NCI-H187 (cell line): ENCODE measurements around the gene ABCB4.

ENCODE experiments used
- DNase-seq, 2 experiments: peaks; one replicate each; lab custom pipeline; 2025; lab: John Stamatoyannopoulos, UW

ABCB4 gene

DNA sequence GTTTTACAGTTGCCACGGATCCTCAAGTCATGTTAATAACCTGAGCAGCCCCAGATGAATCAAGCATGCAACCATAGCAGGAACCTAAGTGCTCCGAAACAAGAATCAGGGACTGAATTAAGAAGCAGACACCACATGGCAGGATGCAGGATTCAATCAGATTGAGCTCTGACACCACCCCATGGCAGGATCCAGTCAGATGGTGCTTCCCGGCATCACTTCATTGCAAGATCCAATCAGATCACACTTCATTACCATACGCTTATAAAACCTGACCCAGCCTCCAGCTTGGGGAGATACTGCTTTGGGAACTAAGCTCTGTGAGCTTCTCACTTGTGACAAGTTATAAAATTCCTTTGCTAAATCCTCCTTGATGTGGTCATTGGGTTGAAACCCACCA lies 55.3 kb downstream of the ABCB4 start:
- no peak for DNase-seq

DNA sequence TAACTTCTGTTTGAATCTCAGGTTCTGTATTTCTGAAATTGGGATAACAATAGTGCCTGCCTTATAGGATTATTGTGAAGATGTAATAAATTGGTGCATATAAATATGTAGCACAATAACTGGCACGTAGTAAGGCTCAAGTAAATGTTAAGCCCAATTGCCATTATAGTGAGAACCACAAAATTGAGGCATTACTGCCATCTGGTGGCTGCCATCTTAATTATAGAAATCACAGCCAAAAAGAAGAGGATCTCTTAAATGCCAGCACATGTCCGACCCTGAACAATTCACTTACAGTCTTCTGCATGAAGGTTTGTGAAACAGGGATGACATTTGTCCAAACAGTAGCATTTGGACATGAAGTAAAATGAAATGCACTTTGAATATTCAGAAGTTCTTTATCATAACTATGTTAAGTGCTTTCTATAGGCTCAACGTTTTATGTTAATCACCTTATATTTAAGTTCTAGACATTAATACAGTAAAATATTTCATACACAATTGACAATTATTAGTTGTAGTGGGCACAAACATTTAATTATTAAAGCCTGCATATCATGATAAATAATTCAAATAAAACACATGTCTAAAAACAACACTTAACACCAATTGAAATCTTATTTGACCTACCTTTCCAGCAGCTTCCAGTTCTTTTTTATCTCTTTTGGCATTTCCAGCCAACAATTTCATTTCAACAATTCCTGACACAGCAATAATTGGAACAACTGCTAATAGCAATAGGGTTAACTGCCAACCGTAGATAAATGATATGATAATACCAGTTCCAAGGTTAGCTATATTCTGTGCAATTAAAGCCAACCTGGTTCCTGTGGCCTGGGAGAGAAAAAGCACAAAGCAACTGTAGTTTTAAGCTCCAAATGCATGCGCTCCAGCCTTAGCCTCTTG lies 58.5 kb downstream of the ABCB4 start:
- peak; percentile 30 to 50 for DNase-seq

DNA sequence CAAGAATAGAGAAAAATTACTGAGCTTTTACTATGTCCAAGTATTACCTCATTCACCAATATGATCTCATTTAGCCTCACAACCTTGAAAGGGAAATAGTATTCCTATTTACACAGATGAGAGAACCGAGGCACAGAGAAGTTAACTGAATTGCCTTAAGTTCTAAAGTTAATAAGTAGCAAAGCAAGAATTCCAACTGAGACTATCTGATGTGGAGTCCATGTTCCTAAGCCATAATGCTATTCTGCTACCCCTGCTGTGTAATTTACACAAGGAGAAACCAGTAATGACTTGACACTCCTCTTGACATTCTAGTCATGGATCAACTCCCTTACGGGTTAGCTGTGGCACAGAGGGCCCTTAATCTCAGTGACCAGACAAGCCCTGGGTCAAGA lies 60.7 kb downstream of the ABCB4 start:
- DNase-seq, result no peak

DNA sequence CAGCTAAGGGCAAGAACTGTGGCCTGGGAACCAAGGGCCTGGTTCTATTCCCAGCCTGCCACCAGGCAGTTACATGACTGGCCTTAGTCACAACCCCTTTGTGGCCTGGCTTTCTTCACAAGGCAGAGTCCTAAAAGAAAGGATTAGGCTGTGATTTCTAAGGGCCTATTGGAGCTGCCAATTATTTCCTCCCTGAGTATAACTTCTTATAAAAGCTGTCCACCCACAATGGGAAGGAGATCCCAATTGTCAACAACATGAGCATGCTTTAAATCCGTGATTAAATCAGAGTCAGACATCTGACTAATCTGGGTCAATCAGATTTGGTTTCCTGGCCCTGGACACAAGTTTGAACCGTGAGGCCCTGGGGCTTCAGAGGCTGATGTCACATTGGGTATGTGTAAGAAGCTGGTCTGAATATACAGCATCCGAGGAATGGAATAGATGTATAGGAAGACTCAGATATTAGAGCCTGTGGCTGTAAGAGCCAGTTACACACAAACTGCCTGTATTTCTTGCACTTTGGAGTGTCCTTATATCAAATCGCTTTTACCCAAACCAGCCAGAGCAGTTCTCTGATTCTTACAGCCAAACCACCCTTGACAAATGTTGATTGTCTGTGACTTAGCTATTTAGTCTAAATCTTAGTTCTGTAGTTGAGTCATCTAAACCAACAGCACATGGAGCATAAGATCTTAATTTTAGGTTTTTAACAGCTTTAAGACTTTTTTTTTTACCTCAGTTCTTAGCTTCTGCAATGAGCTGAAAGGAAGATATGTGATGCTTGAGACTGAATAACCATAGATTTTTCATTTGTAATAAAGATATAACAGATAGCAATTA lies 61.3 kb downstream of the ABCB4 start:
- DNase-seq, result no peak

DNA sequence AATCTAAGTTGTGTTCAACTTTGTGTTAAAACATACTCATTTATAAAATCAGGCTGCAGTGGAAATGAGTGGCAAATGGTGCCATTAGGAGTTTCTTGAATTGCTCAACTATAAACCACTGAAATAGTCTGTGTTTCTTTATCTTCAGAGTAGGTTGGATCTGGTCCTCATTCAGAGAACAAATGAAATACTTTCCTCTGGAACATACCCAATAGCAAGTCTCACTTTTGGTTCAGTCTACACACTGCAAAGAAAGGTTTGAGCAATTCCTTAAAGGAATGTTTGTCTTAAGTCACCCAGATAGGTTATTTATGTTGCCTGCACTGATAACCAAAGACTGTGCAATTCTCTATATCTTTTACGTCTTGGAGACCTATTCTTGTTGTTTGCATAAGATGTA lies 62.5 kb downstream of the ABCB4 start:
- no peak for DNase-seq

DNA sequence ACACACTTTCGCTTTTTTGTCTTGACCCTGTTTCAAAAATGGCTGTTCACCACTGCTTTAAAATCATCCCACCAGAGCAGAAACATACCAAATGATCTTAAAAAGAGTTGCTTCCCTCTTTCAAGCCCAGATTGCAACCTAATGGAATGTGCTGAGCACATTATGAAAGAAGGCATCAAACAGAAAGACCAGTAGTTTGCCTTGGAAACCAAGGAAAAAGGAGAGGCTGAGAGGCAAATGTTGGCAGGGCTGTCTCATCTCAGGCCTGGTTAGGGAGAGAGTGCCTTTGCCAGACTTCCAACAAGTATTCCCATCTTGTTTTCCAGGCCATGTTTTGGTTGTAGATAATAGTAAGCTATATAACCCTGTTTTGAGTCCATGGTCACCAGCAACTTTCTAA lies 64.3 kb downstream of the ABCB4 start:
- no peak for DNase-seq

DNA sequence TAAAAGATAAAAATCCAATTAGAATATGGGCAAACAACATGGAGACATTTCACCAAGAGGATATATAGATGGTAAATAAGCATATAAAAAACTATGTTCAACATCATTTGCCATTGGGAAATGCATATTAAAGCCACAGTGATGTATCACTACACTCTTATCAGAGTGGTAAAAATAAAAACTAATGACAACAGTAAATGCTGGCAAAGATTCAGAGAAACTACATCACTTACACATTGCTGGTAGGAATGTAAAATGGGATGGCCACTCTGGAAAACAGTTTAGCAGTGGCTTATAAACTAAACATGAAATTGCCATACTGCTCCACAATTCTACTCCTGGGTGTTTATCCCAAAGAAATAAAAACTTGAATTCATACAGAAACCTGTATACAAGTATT lies 70.8 kb downstream of the ABCB4 start:
- no peak for DNase-seq

DNA sequence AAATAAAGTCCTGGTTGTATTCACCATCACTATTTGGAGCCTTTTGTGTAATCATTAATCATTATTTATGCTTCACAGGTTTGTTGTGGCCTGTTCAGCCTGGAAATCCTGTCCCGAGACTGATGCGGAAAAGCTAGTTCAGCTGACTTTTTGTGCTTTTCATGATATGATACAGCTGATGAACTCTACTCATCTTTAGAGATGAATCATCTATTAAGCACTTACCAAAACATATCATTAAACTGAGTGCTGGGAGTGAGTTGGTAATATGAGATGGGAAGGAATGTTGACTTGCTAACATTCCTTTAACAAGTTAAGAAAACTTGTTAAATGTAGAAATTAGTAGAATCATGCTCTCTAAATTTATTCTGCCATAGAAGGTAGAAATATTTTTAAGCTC lies 77.0 kb downstream of the ABCB4 start:
- no peak for DNase-seq

DNA sequence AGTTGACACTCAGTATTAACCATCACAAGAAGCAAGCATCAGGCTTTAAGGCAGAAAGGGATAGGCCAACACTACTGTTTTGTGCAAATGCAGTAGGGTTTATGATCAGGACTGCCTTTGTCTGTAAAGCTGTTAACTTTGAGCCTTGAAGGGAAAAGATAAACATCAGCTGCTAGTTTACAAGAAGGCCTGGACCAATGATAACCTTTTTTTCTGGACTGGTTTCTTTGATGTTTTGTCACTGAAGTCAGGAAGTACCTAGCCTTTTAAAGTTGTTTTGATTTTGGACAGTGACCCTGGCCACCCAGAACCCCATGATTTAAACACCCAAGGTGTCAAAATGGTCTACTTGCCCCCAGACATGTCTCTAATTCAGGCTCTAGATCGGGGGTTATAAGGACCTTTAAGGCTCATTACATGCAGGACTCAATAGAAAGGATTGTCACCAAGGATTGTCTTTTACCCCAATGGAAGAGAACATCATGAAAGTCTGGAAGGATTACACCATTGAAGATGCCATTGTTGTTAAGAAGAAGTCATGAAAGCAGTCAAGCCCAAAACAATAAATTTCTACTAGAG lies 79.9 kb downstream of the ABCB4 start:
- DNase-seq, result no peak

DNA sequence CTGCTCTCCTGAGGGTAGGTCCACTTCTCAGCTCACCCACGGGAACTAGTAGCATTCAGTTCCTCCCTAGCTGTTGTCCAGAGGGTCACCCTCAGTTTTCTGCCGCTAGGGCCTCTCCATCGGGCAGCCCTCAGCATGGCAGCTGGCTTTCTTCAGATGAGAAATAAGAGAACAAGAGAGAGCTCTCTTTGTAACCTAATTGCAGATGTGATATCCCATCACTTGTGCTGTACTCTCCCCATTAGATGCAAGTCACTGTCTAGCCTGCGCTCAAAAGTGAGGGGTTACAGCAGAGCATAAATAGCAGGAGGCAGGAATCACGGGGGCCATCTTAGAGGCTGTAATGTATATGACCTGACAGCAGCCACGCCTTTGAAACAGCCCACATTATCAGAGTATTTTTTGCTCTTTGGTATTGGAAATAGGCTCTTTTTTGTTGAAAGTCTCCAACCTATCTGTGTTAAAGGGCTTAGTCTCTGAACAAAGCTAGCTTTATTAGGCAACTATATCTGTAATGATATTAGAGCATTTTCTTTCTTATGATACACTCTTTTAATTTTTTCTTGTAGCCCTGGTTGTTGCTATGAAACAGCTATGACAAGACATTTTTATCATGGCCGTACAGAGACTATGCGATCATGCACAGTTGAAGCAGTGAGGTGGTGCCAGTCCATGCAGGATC lies 84.3 kb downstream of the ABCB4 start:
- no peak for DNase-seq

DNA sequence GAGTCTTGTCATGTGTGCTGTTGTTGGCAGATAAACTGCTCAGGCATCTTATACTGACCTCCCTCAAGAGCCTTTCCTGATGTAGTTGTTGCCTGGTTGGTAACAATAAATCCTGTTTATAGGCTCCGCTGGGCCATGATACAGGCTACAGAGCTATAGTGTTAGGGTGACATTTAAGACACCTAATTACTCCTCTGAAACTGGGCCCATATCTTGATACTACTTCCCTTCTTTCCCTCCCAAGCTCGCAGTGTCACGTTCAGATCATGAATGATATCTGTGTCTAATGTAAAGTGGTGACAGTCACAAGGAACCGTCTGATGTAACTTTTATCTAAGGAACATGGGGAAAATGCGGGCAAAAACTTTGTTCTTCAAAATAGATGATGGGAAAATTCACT lies 94.6 kb downstream of the ABCB4 start:
- DNase-seq, result no peak

DNA sequence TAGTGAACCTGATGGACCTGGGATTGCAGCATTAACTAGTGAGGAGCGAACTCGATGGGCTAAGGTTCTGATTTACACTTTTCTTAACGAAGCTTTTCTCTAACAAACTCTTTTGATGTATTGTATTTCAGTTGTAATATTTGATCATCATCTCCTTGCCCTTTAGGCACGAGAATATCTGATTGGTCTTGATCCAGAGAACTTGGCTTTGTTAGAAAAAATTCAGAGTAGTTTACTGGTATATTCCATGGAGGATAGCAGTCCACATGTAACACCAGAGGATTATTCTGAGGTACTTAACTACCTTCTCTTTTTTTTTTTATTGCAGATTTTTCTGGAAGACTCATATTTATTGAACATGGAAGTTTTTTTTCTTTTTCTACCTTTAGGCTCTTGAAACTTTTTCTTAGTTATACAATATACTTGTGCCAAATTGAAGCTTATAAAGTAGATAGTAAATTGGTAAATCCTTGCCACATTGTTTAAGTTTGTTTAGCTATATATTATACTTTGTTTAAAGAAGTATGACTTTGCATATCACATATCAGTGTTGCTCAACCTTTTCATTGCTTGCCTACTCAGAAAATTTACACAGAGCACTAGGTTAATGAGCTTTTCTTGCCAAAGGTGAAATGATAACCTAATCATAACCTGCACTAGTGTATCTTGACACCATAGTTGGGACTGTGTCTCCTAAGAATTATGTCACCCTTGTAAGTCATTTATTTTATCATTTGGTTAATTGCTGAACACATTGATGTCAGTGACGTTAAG lies 99.6 kb downstream of the ABCB4 start:
- DNase-seq, result no peak

DNA sequence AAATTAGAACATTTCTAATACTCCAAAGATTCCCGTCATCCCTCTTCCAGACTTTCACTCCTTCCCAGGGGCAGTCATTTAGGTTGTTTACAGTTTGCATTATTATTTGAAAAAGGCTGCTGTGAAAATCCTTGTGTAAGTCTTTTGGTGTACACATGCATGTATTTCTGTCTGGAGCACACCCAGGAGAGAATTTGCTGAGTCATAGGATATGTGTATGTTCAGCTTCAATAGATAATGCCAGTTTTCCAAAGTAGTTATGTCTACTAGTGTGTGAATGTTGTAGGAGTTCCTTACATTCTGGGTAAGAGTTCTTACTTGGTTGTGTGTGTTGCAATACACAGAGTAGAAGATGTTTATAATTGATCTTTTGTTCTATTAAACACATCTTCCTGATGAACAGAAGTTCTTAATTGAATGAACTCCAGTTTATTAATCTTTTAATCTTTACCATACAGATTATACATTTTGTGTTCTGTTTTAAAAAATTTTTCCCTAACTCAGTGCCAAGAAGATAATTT lies 104.8 kb downstream of the ABCB4 start:
- no peak for DNase-seq

DNA sequence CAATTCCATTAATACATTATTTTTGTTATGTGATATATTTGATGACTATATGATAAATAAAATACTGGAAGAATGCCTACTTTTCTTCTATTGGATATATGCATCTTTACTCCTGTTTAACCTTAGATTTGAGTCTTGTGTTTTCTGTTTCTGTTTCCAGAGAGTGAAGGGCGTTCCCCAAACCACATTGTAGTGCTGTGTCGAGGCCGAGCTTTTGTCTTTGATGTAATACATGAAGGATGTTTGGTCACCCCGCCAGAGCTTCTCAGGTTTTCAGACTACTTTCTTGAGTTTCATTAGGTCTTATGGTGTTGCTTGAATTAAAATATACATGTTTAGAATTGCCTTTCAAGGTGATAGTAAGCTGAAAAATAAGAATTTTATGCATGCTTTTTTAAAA lies 106.3 kb downstream of the ABCB4 start:
- DNase-seq, result no peak

DNA sequence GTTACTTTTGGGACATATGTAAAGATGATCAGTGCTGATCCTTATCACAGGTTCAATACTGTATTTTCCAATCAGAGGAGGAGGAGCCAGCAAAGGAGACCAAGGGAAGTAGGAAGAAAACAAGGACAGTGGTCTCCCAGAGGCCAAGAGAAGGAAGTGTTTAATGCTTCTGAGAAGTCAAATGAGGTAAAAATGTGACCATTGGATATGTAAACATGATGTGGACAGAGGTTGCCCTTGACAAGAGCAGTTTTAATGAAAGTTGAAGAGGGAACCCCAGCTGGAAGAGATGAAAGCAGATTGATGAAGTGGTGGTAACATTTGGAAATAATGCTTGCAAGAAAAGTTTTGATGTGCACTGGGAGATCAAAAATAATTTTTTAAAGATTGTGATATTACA lies 111.2 kb downstream of the ABCB4 start:
- no peak for DNase-seq

DNA sequence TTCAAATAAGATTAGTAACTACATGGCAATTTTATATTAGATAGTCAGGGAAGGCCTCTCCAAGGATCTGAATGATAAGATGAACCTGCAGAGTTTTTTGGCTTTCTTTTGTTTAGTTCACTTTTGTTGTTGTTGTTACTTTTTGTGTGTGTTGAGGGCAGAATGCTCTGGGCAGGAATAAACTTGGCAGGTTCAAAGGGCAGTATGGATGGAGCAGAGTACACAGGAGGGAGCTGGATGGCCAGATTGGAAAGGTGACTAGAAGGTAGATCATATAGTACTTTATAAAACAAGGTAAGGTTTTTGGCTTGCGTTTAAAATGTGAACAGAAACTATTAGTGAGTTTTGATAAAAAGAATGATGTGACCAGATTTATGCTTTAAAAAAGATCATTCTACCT lies 112.1 kb downstream of the ABCB4 start:
- DNase-seq, result no peak

DNA sequence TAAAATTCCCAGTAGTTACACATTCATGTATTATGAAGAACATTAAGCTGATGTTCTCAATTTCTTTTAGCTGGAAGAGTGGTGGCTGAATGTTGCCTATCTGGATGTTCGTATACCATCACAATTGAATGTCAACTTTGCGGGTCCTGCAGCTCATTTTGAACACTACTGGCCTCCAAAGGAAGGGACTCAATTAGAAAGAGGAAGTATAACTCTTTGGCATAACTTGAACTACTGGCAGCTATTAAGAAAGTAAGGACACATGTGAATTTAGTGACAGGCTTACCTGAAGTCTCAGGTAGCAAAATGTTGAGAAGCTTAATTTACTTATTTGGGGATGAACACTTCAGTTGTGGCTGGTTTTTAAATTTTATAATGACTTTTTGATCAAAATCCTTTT lies 114.2 kb downstream of the ABCB4 start:
- no peak for DNase-seq

DNA sequence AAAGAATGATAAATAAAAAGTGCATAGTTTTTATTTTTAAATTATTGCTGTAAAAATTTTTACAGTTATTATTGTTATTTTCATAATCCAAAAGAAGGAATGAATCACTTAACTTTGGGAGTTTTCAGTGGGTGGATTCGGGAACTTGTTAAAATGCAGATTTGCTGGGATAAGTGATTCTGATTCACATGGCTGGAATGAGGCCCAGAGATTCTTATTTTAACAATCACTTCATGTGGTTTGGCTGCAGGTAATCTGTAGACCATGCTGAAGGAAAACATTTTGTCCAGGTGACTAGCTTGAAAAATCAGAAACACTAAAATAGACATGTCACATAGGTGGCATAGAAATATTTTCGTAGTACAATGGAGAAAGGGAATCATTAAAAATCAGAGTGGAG lies 116.1 kb downstream of the ABCB4 start:
- no peak for DNase-seq

DNA sequence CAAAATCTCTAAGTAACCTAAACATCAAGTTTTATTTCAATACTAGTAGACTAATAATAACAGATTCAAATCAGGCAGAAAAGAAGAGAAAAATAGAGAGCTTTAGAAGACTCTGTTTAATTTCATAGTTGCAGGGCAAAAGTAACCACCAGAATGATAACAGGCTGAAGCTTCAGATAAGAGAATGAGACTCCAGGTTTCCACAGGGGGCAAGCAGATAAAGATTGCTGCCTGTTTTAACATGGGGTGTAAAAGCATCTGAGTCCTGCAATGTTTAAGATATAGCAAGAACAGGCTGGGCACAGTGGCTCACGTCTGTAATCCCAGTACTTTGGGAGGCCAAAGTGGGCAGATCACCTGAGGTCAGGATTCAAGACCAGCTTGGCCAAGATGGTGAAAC lies 119.0 kb downstream of the ABCB4 start:
- no peak for DNase-seq

DNA sequence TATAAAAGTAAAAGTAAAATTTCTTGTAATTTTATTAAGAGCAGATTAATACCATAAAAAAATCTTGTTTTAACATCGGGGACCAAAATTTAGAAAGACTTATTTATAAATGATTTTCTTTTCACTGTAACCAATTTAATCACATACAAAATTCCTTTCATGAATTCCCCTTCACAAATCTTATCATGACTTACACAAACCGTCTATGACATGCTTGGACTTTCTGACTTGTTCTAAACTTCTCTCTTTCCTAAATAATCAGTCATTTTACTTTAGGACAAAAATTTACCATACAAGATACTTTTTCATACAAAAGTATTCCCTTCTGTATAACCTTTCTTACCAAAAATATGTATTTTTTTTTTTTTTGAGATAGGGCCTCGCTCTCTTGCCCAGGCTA lies 120.7 kb downstream of the ABCB4 start:
- no peak for DNase-seq
